NB4 (cell line): Measurements from ENCODE around the gene PRUNE2.

Source experiments
- POLR2A ChIP-seq: IDR thresholded peaks from 2 replicates; pipeline ENCODE4 v1.6.1; 2011; ENCODE audit warnings: mild to moderate bottlenecking; ENCODE audit not compliant: insufficient read length; ENCODE audit errors: extremely low read depth
- TF ChIP-seq, protein P1 (sequence below): IDR thresholded peaks from one replicate; pipeline ENCODE4 v1.5.1; 2012; ENCODE audit warnings: low read depth, low read length

DNA sequence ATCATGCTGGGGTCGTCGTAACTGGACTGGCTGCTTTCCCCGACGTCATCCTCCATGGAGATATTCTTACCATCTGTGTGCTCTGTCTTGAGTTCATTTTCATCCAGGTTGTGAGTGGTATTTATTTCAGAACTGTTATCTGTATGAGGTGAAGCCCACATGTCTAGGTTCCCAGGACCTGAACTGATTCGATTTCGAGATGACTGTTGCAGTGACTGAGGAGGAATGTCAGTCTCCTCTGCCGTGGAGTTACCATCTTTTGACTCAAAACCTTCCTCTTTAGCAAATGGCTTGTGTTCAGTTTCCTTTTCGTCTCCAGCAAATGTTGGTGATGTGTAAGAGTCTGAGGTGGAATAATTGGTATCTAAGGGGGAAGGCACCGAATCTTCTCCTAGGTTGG lies 196.9 kb downstream of the PRUNE2 start:
- TF ChIP-seq, protein P1, sequence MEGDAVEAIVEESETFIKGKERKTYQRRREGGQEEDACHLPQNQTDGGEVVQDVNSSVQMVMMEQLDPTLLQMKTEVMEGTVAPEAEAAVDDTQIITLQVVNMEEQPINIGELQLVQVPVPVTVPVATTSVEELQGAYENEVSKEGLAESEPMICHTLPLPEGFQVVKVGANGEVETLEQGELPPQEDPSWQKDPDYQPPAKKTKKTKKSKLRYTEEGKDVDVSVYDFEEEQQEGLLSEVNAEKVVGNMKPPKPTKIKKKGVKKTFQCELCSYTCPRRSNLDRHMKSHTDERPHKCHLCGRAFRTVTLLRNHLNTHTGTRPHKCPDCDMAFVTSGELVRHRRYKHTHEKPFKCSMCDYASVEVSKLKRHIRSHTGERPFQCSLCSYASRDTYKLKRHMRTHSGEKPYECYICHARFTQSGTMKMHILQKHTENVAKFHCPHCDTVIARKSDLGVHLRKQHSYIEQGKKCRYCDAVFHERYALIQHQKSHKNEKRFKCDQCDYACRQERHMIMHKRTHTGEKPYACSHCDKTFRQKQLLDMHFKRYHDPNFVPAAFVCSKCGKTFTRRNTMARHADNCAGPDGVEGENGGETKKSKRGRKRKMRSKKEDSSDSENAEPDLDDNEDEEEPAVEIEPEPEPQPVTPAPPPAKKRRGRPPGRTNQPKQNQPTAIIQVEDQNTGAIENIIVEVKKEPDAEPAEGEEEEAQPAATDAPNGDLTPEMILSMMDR = no peak
- no peak for TF ChIP-seq POLR2A
